NCI-H446 treated with DMSO at 0.1 percent for 48 hours (cell line): ENCODE data around the gene IRF7.

Source experiments
- DNase-seq: peaks from one replicate; lab custom pipeline; 2025; lab: John Stamatoyannopoulos, UW

The IRF7 gene

GRCh38 chr11:563812-564578, 51.8 kb downstream of the IRF7 start:
- no peak for DNase-seq

DNA sequence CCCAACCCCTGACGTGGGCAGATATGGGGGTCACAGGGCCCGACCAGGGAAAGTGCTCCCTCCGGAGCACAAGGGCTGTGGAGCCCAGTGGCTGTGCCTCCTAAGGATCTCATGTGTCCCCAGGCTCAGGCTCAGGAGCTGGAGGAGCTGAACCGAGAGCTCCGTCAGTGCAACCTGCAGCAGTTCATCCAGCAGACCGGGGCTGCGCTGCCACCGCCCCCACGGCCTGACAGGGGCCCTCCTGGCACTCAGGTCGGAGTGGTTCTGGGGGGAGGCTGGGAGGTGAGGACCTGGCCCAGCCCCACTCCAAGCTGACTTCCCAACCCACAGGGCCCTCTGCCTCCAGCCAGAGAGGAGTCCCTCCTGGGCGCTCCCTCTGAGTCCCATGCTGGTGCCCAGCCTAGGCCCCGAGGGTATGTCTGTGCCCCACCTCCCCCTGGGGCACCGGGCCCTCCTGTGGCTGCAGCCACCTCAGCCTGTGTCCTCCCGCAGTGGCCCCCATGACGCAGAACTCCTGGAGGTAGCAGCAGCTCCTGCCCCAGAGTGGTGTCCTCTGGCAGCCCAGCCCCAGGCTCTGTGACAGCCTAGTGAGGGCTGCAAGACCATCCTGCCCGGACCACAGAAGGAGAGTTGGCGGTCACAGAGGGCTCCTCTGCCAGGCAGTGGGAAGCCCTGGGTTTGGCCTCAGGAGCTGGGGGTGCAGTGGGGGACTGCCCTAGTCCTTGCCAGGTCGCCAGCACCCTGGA, 52.5 kb downstream of the IRF7 start:
- DNase-seq, result no peak
